ENCODE results near the gene GPR22. TPM values are rescaled to one million over a fixed set of nuclear protein-coding genes. Genes with fewer than 3 reads are reported as not detected.
A peak's percentile ranks its signal among the peaks of the same experiment; 100 is the strongest.

Gene GPR22
- total RNA-seq, 1 experiment from 2014 or later = not detected

GRCh38 chr7:107474104-107474521 is 4.3 kb downstream of the GPR22 start:
- no peak for DNase-seq (ENCODE audit: low read depth)

- DNase-seq (ENCODE audit: low read depth) = no peak
These were observed 9.4 kb downstream of the GPR22 start for GRCh38 chr7:107479303-107479702.

- no peak for DNase-seq (ENCODE audit: low read depth)
These were observed 11.1 kb downstream of the GPR22 start for GRCh38 chr7:107480932-107481331.

- DNase-seq (ENCODE audit: low read depth) = no peak
These were observed 12.7 kb downstream of the GPR22 start for GRCh38 chr7:107482571-107482970.

- no peak for DNase-seq (ENCODE audit: low read depth)
These were observed 16.2 kb downstream of the GPR22 start for GRCh38 chr7:107486041-107486440.

- DNase-seq (ENCODE audit: low read depth) = no peak
These were observed 23.0 kb downstream of the GPR22 start for GRCh38 chr7:107492875-107493274.

GRCh38 chr7:107494315-107494751 is 24.5 kb downstream of the GPR22 start:
- DNase-seq (ENCODE audit: low read depth) = no peak

GRCh38 chr7:107494884-107495283 is 25.0 kb downstream of the GPR22 start:
- no peak for DNase-seq (ENCODE audit: low read depth)

- DNase-seq (ENCODE audit: low read depth) = no peak
These were observed 25.7 kb downstream of the GPR22 start for GRCh38 chr7:107495516-107495915.

- no peak for DNase-seq (ENCODE audit: low read depth)
These were observed 29.9 kb downstream of the GPR22 start for GRCh38 chr7:107499731-107500130.

- DNase-seq (ENCODE audit: low read depth) = no peak
These were observed 31.7 kb downstream of the GPR22 start for GRCh38 chr7:107501593-107501992.

GRCh38 chr7:107502154-107502553 is 32.3 kb downstream of the GPR22 start:
- no peak for DNase-seq (ENCODE audit: low read depth)

- no peak for DNase-seq (ENCODE audit: low read depth)
These were observed 32.9 kb downstream of the GPR22 start for GRCh38 chr7:107502797-107503196.

- no peak for DNase-seq (ENCODE audit: low read depth)
These were observed 33.8 kb downstream of the GPR22 start for GRCh38 chr7:107503687-107504086.

- no peak for DNase-seq (ENCODE audit: low read depth)
These were observed 35.5 kb downstream of the GPR22 start for GRCh38 chr7:107505362-107505761.

- peak; percentile 13 for DNase-seq (ENCODE audit: low read depth)
These were observed 36.3 kb downstream of the GPR22 start for GRCh38 chr7:107505997-107506673.

GRCh38 chr7:107506674-107507339 is 37.0 kb downstream of the GPR22 start:
- DNase-seq (ENCODE audit: low read depth) = peak; percentile 30

Small RNA genes within 50 kb of the gene (small RNA-seq; reads per million reads assigned to genes)
- gene AC002381.1 = not detected

Other genes starting within 250 kb of the GPR22 start
- gene COG5, start 93.9 kb downstream of the GPR22 start, total RNA-seq (2014; rRNA removed; shearing (Covaris generic)) = 18.2 and 28.2 TPM in 2 replicates
- 12.2 and 13.5 TPM in 2 replicates for gene DUS4L, start 93.9 kb downstream of the GPR22 start, total RNA-seq (2014; rRNA removed; shearing (Covaris generic))
- 68.0 and 70.1 TPM in 2 replicates for gene BCAP29, start 110.2 kb downstream of the GPR22 start, total RNA-seq (2014; rRNA removed; shearing (Covaris generic))
- gene SLC26A4, start 190.8 kb downstream of the GPR22 start, total RNA-seq (2014; rRNA removed; shearing (Covaris generic)) = 4.3 TPM in 2 replicates